ENCODE data around the gene LZTS2.

The LZTS2 gene

DNA sequence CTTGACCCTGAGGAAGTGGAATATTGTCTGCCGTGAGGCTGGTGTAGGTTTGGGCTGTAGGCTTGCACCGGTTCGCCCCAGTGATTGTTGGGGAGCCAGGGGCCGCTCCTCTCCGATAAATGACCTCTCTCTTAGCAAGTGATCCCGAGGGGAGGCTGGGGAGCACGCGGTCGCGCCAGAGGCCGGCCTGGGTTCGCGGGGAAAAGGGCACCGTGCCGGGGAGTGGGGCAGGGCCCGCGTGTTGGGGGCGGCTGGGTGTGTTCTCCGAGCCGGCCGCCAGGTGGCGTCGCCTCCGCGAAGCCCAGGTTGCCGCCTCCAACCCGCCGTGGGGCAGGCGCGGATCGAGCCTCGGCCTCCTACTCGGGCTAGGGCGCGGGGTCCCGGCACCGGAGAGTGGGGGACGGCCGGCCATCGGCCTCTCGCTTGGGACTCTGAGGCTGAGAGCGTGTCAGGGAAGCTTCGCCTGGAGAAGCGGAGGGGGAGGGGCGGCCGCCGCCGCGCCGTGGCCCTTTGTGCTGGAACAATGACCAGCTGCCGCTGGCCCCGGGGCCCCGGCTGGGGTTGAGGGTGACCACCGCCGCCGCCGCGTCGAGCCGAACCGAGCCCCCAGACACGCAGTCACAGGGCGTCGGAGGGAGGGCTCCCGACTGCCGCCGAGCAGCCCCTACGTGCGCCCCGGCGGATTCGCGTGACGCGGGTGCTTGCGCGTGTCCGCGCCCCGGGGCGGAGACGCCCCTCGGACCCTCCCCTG, 442 bp upstream of the LZTS2 start:
- DNase-seq = no peak

- DNase-seq = no peak
Observed at GRCh38 chr10:101000127-101000914, 713 bp downstream of the LZTS2 start.

DNA sequence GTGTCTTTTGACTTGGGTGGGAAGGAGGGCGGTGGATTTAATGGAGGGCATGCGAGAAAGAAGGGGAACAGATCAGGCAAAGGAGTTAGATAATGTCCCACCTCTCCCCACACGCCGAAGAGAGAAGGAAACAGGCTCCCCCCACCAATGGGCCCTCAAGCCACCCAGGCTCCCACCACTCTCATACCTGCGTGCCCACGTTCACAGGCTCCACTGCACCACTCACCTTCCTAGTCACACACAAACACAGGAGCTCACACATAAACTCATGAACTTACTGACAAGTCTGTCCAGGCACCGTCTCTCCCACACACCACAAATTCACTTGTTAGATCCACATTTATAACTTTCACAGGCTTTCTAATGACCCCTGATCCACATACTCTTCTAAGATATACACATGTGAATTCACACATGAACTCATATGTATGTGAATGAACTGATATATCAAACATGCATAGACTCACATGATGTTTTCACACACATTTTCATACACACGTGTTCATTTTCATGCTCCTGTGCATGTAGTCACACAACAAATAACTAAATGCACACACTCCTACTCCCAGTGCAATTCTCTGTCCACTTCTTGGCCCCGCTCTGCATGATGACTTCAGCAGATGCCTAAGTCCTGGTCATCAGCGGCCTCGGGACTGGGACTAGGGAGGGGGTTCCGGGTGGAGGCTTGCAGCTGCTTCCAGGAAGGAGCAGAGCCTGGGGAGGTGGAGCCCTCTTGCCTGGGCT, 1.5 kb downstream of the LZTS2 start:
- DNase-seq = no peak

- no peak for DNase-seq
Observed at GRCh38 chr10:101001659-101002035, 2.0 kb downstream of the LZTS2 start.

DNA sequence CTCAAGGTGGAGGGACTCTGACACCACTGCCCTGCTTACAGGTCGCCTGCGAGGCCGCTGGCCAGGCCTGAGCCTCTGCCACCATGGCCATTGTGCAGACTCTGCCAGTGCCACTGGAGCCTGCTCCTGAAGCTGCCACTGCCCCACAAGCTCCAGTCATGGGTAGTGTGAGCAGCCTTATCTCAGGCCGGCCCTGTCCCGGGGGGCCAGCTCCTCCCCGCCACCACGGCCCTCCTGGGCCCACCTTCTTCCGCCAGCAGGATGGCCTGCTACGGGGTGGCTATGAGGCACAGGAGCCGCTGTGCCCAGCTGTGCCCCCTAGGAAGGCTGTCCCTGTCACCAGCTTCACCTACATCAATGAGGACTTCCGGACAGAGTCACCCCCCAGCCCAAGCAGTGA, 2.8 kb downstream of the LZTS2 start:
- DNase-seq = no peak

GRCh38 chr10:101003639-101004206, 4.1 kb downstream of the LZTS2 start:
- DNase-seq = no peak

- DNase-seq = no peak
Observed at GRCh38 chr10:101005361-101005760, 5.8 kb downstream of the LZTS2 start.

DNA sequence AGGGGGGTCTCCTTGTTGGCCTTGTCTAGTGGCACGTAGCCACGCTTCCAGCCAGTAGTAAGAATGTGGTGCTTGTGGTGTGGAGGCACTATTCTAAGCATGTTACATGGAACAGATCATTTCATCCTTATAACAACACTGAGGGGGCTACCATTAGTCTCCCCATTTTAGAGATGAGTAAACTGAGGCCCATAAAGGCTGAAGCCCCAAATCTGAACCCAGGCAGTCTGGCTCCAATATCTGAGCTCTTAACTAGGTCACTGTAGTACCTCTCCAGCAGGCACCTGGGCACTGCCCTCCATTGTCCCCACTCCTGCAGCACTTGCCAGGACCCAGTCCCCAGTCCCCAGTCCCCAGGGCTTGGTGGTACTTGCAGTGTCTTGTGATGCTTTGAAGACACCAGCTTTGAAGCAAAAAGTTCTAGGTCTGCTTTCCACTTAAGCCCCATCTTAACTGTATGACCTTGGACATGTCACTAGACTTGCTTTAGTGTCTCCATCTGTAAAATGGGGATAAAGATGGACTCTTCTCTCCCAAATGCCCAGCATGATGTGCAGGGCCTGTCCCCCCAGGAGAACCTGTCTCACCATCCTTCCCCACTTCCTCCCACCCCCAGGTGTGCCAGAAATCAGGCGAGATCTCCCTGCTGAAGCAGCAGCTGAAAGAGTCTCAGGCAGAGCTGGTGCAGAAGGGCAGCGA, 6.4 kb downstream of the LZTS2 start:
- no peak for DNase-seq

DNA sequence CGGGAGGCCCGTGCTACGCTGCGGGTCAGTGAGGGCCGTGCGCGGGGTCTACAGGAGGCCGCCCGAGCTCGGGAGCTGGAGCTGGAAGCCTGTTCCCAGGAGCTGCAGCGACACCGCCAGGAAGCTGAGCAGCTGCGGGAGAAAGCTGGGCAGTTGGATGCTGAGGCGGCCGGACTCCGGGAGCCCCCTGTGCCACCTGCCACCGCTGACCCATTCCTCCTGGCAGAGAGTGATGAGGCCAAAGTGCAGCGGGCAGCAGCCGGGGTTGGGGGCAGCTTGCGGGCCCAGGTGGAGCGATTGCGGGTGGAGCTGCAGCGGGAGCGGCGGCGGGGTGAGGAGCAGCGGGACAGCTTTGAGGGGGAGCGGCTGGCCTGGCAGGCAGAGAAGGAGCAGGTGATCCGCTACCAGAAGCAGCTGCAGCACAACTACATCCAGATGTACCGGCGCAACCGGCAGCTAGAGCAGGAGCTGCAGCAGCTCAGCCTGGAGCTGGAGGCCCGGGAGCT, 7.0 kb downstream of the LZTS2 start:
- DNase-seq = no peak

DNA sequence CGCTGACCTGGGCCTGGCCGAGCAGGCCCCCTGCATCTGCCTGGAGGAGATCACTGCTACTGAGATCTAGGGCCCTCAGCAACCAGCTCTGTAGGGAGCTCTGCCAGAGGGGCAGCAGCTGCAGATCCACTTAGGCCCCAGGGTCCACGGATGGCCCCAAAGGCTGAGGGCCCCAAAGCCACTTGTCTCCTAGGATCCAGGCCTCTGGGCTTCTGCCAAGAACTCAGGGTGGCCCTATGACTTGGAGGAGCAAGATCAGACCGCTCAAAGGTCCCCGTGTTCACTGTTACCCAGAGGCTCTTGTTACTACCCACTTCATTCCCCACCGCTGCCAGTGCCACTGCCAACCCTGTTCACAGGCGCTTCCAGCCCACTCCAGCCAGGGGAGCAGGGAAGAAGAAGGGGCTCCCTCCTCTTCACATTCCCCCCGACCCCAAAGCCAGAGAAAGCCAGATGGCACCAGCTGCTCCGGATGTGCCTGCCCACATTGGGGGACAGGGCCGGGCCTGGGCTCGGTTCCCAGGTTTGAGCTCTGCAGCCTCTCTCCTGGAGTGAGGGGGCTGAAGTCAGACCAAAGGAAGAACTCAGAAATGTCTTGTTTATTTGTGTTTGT, 7.6 kb downstream of the LZTS2 start:
- no peak for DNase-seq

DNA sequence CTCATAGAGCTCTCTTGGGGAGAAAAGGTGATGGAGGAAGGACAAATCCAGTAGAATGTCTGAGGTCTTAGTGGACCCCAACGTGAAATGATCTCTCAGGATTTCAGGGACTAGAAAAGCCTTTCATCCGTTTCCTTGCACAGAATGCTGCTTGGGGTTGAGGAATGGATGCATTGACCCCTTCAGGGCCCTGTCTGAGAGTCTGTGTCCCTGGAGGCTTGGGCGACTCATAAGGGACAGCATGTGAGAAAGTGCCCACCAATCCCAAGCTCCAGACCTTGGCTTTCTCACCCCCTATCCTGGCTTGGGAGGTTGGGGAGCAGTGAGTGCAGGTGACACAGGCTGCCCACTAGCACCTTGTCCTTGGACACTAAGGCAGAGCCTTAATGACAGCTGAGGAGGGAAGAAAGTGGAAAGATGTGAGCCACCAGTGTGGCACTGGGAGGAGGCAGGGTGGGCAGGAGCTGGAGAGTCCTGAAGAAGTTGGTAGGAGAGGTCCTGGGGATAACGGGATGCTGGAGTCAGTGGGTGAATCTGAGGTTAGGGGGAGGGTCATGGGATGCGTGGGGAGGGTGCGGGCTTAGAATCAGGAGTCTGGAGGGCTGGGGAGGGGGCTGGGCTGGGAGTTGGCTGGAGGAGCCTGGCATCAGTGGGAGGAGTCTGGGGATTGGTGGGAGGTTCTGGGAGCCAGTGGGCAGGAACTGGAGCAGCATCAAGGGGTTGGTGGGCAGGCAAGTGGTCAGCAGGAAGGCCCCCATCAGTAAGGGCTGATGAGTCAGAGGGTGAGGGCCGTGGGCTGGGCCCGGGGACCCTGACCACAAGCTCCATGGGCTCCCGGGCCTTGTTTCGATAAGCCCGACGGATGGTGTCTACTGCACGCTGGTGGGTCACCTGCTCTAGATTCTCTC, 8.6 kb downstream of the LZTS2 start:
- no peak for DNase-seq

- no peak for DNase-seq
Observed at GRCh38 chr10:101008823-101009423, 9.3 kb downstream of the LZTS2 start.

DNA sequence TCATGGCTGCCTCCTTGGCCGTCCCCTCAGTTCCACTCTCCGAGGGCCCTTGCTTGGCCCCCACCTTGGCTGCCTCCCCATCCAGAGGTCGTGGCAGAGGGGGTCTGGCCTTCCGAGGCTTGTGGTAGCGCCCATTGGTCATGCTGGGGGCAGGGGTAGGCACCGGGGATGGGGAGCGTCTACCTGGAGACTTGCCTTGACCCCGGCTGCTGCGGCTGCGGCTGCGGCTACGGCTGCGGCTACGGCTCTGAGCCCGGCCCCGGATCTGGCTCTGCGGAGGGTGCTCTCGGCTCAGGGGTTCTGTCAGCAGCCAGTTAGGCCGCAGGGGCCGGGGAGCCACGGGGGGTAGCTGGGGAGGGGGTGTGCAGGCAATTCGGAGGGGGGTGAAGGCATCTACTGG, 10.7 kb downstream of the LZTS2 start:
- no peak for DNase-seq

DNA sequence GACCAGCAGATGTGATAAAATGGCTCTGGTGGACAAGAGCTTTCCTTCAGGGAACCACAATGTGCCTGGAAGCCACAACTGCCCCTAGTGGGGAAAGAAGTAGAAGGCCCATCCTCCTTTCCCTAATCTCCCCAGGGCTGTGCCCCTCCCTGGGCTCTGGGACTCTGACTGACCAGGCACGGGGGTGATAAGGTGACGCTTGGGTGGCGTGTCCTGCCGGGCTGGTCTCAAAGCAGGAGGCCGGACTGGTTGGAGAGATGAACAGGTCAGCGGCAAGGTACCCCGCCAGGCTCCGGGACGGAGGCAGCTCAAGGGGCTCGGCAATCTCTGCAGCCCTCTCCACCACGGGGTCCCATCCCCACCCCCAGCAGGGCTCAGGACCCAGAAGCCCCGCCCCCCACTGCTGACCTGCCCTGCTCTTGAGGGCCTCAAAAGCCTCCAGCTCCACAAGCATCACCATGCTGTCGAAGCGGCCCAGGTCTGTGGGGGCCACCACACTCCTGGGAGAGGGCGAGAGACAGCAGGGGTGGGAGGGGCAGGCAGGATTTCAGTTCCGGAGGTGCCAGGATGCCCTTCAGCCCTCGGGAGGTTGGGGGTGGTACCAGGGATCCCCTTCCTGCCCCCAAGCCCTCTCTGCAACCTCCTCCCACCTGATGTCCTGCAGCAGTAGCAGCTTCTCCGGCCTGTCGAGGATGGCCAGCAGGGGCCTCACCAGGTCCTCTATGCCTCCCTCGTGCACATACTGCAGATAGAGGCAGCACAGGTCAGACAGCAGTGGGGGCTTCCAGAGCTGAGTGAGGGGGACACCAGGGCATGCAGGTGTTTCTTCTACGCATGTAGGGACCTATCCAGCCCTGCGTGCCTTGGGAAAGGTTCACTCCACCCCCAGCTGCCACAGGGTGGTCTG, 12.2 kb downstream of the LZTS2 start:
- DNase-seq = no peak

DNA sequence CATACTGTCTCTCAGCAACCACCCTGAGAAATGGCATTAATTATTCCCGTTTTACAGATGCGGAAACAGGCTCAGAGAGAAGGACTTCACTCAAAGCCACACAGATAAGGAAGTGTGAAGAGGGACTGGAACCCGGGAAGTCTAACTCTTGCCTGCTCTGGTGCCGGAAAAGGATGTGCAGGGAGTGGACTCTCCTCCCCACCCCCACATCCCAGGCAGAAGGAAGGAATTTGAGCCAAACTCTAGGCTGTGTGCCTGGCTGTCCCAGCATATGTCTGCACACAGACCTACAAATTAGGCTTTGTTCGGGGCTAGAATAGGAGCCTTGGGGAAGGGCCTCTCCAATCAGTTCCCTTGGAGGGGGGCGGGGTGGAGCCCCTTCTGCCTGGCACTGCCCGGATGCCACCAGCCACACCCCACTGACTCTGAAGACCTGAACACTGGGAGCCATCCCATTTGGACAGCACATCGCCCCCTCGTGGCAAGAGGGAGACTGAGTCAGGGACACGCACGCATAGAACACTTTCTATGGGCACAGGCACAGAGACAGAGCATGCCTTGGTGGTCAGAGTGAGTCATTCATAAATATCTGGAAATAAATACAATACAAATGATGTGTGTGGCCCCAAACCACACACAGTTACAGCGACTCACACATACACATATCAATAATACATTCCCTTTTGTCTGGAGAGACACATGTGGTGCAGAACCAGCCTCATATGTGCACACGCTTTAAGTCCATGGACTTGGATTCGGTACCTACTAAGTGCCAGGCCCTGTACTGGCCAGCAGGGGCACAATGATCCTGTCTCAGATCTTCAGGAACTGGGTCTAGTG, 13.1 kb downstream of the LZTS2 start:
- DNase-seq = peak; percentile 38

- DNase-seq = no peak
Observed at GRCh38 chr10:101013365-101013825, 13.8 kb downstream of the LZTS2 start.

DNA sequence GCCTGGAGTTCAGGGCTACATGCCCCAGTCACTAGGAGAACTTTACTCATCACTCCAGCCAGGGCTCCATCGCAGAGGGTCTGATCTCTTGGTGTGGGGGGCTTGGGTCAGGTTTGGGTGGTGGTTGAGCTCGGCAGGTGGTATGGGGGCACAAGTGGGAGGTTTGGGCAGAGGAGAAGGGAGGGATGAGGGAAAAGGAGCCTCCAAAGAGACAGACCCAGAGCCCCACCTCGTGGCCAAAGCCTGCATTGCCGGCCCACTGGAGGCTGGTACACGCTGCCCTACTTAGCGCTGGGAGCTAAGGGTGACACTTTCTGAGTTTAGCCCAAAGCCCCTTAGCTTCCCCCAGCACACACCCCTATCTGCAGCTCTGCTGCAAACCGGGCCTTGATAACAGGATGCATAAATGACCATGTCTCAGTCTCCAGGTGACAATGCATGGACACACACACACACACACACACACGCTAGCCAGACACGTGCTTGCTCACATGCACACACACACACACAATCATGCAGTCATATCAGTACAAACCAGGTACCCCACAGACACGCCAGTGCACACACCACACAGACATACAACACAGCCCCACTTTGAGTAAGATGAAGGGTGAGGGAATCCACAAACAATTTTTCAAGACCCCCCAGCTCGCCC, 14.7 kb downstream of the LZTS2 start:
- DNase-seq = no peak
